Kidney (tissue), 14 donors: ENCODE results near the gene DNAJC27. TPM values are rescaled to one million over a fixed set of nuclear protein-coding genes. Genes with fewer than 3 reads are reported as not detected.

Experiments
- DNase-seq, 5 donors: peaks; one replicate each; pipeline ENCODE4 v3.0.0-alpha.2; 2013 to 2020
- FAIRE-seq: peaks from 2 replicates; lab custom pipeline; 2012; peaks lifted over from hg19 to GRCh38; lab: Jason Lieb, UNC
- H3K27ac ChIP-seq, 2 donors: one replicate each; pipeline ENCODE4 v1.7.0; 2013; ENCODE audit warnings: low read depth in 2 of 2, low read length in 2 of 2, inconsistent platforms in 1 of 2
- H3K27me3 ChIP-seq: one replicate; pipeline ENCODE4 v1.7.1; 2013; ENCODE audit warnings: low read length, inconsistent platforms; ENCODE audit not compliant: control insufficient read depth, insufficient read depth
- H3K36me3 ChIP-seq, 3 donors: one replicate each; pipeline versions ENCODE4 v1.7.0 to v1.7.1; 2013; ENCODE audit warnings: low read length in 3 of 3, control low read depth in 1 of 3, inconsistent platforms in 1 of 3; ENCODE audit not compliant: insufficient read depth in 3 of 3, control insufficient read depth in 2 of 3
- H3K4me1 ChIP-seq, 3 donors: one replicate each; pipeline versions ENCODE4 v1.7.0 to v1.7.1; 2013; ENCODE audit warnings: low read length in 3 of 3, inconsistent platforms in 1 of 3, low read depth in 1 of 3; ENCODE audit not compliant: control insufficient read depth in 2 of 3, insufficient read depth in 2 of 3
- H3K4me3 ChIP-seq, 3 donors: one replicate each; pipeline versions ENCODE4 v1.7.0 to v1.8.1; 2013; ENCODE audit warnings: low read length in 3 of 3, control low read depth in 1 of 3, inconsistent platforms in 1 of 3
- H3K9ac ChIP-seq, 3 donors: one replicate each; pipeline versions ENCODE4 v1.7.0 to v1.7.1; 2013; ENCODE audit warnings: low read length in 3 of 3, control low read depth in 1 of 3, inconsistent platforms in 1 of 3
- H3K9me3 ChIP-seq, 3 donors: one replicate each; pipeline versions ENCODE4 v1.7.0 to v1.7.1; 2013; ENCODE audit warnings: low read length in 3 of 3, control low read depth in 1 of 3, inconsistent platforms in 1 of 3; ENCODE audit not compliant: control insufficient read depth in 2 of 3, insufficient read depth in 1 of 3
- CTCF ChIP-seq: IDR thresholded peaks from 3 replicates; pipeline ENCODE4 v1.5.1; 2012; ENCODE audit warnings: mild to moderate bottlenecking, moderate library complexity, borderline replicate concordance; ENCODE audit not compliant: insufficient read depth; ENCODE audit errors: extremely low read depth
- intact Hi-C: fragments of 100-400 bp; cut with DNase I; formaldehyde crosslinking; loops from one replicate; pipeline ENCODE4 v1.11.1; 2022
- polyA plus RNA-seq: library from polyadenylated mRNA; stranded (reverse); fragments of 350-450 nt; fragmentation: Illumina TruSeq; extraction: RNeasy Lipid Tissue Mini Kit (QIAGEN cat#74804); gene quantifications from one replicate; pipeline ENCODE4 v1.2.3, GENCODE V29; 2014; ENCODE audit warnings: low read depth, low replicate concordance; ENCODE audit not compliant: insufficient read depth
- total RNA-seq: library from RNA; stranded (reverse); fragmentation: NEBNext Ultra II Directional; extraction: Animal tissue kit (Norgen Biotek cat#: 25700); gene quantifications from one replicate; pipeline ENCODE4 v1.2.1, GENCODE V29; 2021
- donor health status: control.
- donor health status: control.
- donor health status: control.
- donor health status: control.
- donor health status: control.
- donor health status: DM: yes; HTN: yes; CAD: no.
- donor health status: Normal renal cell carcinoma (clear cell type).

Gene DNAJC27
- total and polyA plus RNA-seq, 2 donors from 2014 or later = 3.2 to 11.4 TPM

- Histone ChIP-seq H3K9me3 (peaks cover 0 to 1% (median 0%) of the 10 kb centered on the region in 3 donors), H3K4me1 (peaks cover 0 to 2% (median 0%) of the 10 kb centered on the region in 3 donors), H3K4me3 (peak overlapping the region in 2 of 3 donors; percentile 9 to 48), H3K9ac (no peak overlapping the region), H3K27me3 (no peaks in the 10 kb centered on the region), H3K36me3 (no peaks in the 10 kb centered on the region), H3K27ac (no peak overlapping the region)
- FAIRE-seq (no peak), DNase-seq (no peak)
- intact Hi-C loops = no loop called here
- TF ChIP-seq CTCF = no peak
Measured at GRCh38 chr2:24920809-24921441, 50.8 kb downstream of the DNAJC27 start.

GRCh38 chr2:24920098-24920808 lies 51.5 kb downstream of the DNAJC27 start, which contains the start of gene ADCY3:
TSS of gene ADCY3 (minus strand) at chr2:24920237. CDS start at chr2:24918987, 1,250 bp downstream.
- peak within 1 kb of the TSS; percentile 44 to 51 (median 50) for H3K4me3 ChIP-seq
- H3K36me3 ChIP-seq = no peaks in the 10 kb centered on the region
- no peaks in the 10 kb centered on the region for H3K9me3 ChIP-seq
- H3K27ac ChIP-seq = peak within 1 kb of the TSS in 1 of 2 donors; percentile 49
- TF ChIP-seq CTCF = no peak
- peak within 1 kb of the TSS in 2 of 3 donors; percentile 33 to 48 for H3K9ac ChIP-seq
- H3K27me3 ChIP-seq = no peaks in the 10 kb centered on the region
- peaks cover 0 to 2% (median 0%) of the 10 kb centered on the region in 3 donors for H3K4me1 ChIP-seq
- FAIRE-seq (no peak), DNase-seq (peak; percentile 44 to 86 (median 63))
- intact Hi-C loops = no loop called here

- no peak for FAIRE-seq
- H3K4me3 ChIP-seq = peak overlapping the region; percentile 44 to 51 (median 50)
- intact Hi-C loops = no loop called here
- peak in 1 of 5 donors; percentile 28 for DNase-seq
- H3K36me3 ChIP-seq = no peaks in the 10 kb centered on the region
- no peak for TF ChIP-seq CTCF
- no peaks in the 10 kb centered on the region for H3K27me3 ChIP-seq
- H3K9me3 ChIP-seq = no peaks in the 10 kb centered on the region
- peaks cover 0 to 2% (median 0%) of the 10 kb centered on the region in 3 donors for H3K4me1 ChIP-seq
- peak overlapping the region in 2 of 3 donors; percentile 33 to 48 for H3K9ac ChIP-seq
- H3K27ac ChIP-seq = peak overlapping the region in 1 of 2 donors; percentile 49
Measured at GRCh38 chr2:24919506-24920097, 52.2 kb downstream of the DNAJC27 start.
